T-helper 9 cell (primary cell): ENCODE results near the gene DDX21.
A peak's percentile ranks its signal among the peaks of the same experiment; 100 is the strongest.
"Not testable (repeated sequence)": the region's sequence is repeated elsewhere in the genome, so short reads cannot be mapped to it uniquely, and the experiment has no call there.

Experiments used
- DNase-seq: peaks from one replicate; pipeline ENCODE4 v3.0.0-alpha.2; 2020
- total RNA-seq, 2 donors: gene quantifications; one replicate each; lab custom pipeline; 2026; lab: John Stamatoyannopoulos, UW

Gene DDX21
- total RNA-seq: 371 to 748 reads per million in 2 donors

DNA sequence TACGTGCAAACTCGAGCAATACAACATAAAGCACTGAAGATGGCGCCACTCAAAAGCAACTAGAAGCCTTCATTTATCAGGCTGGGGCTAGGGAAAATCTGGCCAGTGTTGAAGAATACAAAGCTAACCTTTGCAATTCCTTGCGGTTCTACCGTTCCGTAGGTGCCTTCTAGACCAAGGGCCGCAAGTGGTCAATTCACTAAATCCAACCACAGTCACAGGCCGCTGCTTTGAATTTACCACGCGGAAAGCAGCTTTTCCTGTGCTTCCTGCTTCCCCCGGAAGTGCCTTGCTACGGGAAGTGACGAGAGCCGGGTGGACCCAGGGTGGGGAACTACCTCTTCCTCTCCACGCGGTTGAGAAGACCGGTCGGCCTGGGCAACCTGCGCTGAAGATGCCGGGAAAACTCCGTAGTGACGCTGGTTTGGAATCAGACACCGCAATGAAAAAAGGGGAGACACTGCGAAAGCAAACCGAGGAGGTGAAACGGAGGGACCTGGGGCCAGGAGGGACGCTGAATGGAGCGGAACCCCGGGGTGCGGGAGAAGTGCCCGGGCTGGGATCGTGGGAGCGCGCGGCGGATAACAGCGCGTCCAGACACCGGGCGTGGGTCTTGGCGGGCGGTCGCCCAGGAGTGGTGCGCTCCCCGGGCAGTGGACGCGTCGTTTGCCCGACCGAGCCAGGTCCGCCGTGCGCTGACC lies at the start of gene DDX21:
DDX21 (plus strand) TSS at position 339 of the 701 bp plus-strand sequence; CDS start at position 395, 56 bp downstream.
- peak; percentile 79 for DNase-seq

DNA sequence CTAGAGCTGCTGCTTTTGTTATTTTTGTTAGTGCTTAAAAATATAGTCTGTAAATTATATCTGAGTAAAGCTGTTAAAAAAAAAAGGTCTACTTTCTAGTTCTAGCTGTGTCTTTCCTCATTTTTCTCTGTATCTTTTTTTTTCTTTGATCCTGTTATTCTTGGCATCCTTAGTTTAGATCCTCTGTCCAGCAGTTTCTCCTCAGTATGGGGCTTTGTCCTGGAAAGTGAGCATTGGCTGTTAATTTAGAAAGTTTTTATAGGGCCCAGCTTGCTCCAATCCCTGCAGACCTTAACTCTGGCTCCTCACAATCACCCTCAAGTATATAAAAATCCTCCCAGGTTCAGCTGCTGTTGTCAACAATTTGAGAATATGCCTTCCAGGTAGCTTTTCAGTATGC lies 31.4 kb upstream of the DDX21 start:
- DNase-seq: no peak

DNA sequence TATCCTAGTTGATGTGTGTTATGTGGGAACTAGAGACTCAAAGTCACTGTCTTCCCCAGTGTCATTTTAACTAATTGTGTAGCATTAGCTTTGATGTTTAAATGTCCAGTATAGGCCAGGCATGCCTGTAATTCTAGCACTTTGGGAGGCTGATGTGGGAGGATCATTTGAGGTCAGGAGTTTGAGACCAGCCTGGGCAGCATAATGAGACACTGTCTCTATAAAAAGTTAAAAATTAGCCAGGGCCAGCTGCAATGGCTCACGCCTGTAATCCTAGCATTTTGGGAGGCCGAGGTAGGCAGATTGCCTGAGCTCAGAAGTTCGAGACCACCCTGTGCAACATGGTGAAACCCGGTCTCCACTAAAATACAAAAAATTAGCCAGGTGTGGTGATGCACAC lies 30.5 kb upstream of the DDX21 start:
- no peak for DNase-seq

DNA sequence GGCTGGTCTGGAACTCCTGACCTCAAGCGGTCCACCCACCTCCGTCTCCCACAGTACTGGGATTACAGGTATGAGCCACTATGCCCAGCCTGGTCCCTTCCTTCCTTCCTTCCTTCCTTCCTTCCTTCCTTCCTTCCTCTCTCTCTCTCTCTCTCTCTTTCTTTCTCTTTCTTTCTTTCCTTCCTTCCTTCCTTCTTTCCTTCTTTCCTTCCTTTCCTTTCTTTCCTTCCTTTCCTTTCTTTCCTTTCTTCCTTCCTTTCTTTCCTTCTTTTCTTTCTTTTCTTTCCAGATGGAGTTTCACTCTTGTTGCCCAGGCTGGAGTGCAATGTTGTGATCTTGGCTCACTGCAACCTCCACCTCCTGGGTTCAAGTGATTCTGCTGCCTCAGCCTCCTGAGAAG lies 26.8 kb upstream of the DDX21 start:
- not testable (repeated sequence) for DNase-seq

DNA sequence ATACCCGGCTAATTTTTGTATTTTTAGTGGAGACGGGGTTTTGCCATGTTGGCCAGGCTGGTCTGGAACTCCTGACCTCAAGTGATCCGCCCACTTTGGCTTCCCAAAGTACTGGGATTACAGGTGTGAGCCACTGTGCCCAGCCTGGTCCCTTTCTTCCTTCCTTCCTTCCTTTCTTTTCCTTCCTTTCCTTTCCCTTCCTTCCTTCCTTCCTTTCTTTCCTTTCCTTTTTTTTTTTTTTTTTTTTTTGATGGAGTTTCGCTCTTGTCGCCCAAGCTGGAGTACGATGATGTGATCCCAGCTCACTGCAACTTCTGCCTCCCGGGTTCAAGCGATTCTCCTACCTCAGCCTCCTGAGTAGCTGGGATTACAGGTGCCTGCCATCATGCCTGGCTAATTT lies 26.1 kb upstream of the DDX21 start:
- DNase-seq: not testable (repeated sequence)

DNA sequence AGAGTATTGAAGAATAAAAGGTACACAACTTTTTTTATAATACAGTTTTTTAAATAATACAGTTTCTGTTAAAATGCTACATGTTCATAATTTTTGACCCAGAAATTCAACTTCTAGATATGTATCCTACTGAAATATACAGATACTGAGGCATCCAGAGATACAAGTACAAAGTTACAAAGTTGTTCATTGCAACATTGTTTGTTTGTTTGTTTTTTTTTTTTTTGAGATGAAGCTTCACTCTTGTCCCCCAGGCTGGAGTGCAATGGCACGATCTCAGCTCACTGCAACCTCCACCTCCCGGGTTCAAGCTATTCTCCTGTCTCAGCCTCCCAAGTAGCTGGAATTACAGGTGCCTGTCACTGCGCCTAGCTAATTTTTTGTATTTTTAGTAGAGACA lies 23.1 kb upstream of the DDX21 start:
- not testable (repeated sequence) for DNase-seq

DNA sequence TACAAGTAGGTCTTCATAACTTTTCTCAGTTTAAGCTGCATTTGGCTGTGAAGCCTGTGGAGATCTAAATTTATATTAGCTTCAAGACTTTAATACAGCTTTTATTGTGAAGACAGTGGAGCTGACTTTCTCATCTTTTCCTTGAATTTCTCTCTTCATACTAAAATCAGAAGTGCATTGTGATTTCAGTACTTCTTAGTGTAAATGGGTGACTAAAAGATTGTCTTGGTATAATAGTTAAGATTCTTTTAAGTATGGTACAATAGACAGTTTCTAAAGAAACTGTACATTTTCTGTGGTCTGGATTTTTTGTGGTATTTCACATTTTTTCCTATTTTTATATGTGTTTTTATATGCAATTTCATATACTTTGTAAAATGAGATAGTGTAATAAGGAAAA lies 21.0 kb upstream of the DDX21 start:
- no peak for DNase-seq

DNA sequence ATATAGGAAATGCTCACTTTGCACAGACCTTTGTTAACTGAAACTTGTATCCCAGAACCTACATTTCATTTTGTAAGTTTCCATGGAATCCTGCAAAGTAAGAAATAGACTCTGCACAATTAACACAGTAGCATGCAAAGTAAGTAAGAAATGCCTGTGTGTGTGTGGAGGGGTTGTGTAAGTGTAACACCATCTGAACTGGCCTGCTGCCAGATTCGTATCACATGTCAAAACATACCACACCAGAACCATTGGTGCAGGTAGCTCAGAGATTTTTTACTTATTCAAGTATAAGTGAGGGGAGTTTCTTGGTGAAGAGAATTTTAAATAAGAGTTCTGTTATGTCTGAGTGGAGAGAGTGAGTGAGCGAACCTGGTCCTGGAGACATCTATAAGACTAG lies 17.9 kb upstream of the DDX21 start:
- no peak for DNase-seq

DNA sequence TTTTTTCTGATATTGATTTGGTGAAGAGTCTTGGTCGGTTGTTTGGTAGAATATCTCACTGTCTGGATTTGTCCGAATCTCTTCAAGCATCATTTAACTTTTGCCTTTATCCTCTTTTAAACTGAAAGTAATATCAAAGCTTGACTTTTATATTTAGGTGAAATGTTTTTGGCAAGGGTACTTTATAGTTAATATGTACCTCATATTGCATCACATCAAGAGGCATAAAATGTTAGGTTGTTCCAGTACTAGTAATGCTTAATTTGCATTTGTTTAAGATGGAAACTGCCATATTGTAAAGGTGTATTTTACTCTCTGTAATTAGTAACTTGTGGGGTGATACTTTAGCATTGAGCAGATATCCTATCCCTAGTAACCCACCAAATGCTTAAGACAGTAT lies 17.1 kb upstream of the DDX21 start:
- DNase-seq: no peak

DNA sequence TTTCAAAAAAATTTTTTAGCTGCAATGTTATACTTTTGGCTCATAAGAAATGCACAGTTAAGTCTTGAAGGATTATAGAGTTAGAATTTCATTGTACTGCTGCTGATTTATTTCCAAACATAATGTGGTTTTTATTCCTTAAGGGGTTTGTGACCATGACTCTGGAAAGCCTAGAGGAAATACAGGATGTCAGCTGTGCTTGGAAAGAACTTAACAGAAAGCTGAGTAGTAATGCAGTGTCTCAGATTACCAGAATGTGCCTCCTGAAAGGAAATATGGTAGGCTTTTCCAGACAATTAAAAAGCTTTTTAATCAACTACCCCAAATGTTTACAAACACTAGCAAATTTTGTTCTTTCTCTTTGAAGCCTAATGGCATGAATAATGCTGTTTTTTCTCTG lies 15.1 kb upstream of the DDX21 start:
- DNase-seq: not testable (repeated sequence)

DNA sequence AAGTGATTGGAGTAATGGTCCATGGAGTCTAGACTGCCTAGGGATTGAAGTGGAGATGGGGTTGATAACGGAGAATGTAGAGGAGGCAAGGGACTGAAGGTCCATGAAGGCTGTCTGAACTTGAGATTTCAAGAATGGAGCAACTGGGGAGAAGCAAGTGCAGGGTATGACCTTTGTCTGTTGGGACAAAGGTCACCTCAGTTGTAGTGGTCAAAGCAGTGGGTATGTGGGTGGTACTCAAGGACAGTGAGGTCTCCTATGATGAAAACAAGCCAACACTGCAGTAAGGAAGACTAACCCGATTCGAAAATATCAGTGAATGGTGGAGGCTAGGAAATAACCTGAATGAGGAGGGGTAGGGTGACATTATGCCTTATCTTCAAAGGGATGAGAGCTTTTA lies 5.4 kb upstream of the DDX21 start:
- no peak for DNase-seq

DNA sequence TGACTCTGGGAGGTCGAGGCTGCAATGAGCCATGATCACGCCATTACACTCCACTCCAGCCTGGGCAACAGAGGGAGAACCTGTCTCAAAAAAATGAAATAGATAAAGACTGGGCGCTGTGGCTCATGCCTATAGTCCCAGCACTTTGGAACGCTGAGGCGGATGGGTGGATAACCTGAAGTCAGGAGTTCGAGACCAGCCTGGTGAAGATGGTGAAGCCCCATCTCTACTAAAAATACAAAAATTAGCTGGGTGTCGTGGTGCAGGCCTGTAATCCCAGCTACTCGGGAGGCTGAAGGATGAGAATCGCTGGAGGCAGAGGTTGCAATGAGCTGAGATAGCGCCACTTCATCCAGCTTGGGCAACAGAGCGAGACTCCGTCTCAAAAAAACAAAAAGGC lies 1.1 kb upstream of the DDX21 start:
- no peak for DNase-seq

DNA sequence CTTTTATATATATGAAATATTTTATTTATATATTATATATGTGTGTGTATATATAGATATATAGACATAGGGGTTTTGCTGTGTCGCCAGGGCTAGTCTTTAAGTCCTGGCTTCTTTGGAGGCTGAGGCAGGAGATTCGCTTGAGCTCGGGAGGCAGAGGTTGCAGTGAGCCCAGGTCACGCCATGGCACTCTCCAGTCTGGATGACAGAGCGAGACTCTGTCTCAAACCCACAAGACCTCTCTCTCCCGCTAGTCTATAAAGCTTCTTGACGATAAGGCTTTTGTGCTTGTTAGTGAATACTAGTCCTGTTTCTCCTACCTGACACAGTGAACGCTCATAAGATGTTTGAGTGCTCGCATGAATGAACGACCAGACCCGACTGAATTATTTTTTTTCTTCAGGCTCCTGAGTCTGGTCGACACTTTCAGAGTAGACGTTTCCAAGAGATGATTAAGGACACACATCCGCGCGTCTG lies 577 bp upstream of the DDX21 start:
- DNase-seq: no peak

DNA sequence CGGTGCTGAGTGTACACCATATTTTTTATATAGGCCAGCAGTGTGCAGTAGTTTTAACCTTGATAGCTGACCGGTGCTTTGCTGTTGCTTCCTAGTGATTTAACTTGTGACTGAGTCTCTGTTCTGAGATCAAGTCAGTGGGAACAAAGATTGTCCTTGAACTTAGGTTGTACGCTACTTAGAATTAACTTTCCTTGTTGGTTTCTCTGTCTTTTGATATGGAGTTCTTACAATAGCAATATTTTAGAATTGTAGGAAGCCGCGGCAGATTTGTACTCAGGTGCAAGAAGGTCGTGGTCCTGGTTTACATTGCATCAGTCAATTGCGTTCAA lies 1.3 kb downstream of the DDX21 start:
- no peak for DNase-seq

DNA sequence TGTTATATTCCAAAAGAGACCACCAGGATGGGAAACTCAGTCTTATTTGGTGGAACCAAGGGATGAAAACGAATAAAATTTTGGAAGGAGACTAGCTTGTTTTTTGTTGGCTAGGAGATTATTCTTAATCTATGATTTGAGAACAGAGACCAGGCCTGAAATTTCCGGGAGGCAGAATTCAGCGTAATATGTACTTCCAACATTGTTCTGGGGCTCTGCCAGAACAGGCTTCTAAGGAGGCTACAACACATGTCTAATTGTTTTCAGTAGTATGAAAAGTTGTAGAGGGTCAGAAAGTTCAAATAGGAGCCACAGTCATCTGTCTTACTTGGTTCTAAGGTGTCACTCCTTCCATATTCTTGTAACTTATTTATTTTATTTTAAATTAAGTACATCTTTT lies 1.7 kb downstream of the DDX21 start:
- DNase-seq: no peak

DNA sequence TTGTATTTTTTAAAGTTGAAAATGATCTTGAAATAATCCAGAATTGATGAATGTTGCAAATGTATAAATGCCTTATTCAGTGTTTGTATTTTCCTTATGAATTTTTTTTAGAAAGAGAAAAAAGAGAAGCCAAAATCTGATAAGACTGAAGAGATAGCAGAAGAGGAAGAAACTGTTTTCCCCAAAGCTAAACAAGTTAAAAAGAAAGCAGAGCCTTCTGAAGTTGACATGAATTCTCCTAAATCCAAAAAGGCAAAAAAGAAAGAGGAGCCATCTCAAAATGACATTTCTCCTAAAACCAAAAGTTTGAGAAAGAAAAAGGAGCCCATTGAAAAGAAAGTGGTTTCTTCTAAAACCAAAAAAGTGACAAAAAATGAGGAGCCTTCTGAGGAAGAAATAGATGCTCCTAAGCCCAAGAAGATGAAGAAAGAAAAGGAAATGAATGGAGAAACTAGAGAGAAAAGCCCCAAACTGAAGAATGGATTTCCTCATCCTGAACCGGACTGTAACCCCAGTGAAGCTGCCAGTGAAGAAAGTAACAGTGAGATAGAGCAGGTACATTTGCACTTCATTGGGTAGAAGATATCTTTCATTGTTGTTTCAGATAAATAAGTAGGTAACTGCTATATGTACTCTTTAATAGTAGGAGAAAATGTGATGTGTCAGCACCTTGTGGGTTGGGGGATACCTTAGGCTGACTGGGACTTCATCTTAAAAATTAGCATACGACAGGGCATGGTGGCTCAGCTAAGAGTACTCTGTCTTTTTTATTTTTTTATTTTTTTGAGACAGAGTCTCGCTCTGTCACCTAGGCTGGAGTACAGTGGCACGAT lies 3.9 kb downstream of the DDX21 start:
- no peak for DNase-seq

DNA sequence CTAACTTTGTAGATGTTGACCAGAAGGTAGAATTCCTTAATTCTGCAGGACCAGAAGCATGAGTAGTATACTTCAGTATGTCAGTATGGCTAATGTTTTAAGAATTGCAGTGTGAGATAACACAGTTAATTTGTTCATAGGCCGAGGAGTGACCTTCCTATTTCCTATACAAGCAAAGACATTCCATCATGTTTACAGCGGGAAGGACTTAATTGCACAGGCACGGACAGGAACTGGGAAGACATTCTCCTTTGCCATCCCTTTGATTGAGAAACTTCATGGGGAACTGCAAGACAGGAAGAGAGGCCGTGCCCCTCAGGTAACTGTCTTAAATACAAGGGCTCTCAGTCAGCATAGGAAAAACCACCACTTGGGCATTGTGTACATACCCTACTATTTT lies 7.2 kb downstream of the DDX21 start:
- DNase-seq: no peak

DNA sequence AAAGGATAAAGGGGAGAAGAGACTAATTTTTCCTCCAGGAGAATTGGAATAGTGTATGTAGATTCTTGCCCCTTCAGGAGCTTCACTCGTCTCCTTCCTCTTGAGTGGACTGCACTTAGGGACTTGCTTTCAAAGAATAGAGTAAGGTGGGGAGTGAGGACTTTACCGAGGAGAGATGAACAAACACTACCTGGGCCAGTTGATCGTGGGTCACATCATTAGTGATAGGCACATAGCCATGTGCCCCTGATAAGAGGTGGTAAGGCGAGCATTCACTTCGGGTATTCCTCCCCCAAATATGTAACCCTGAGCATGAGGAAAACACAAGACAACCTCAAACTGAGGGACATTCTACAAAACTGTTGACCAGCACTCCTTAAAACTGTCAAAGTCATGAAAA lies 18.0 kb downstream of the DDX21 start:
- DNase-seq: no peak

DNA sequence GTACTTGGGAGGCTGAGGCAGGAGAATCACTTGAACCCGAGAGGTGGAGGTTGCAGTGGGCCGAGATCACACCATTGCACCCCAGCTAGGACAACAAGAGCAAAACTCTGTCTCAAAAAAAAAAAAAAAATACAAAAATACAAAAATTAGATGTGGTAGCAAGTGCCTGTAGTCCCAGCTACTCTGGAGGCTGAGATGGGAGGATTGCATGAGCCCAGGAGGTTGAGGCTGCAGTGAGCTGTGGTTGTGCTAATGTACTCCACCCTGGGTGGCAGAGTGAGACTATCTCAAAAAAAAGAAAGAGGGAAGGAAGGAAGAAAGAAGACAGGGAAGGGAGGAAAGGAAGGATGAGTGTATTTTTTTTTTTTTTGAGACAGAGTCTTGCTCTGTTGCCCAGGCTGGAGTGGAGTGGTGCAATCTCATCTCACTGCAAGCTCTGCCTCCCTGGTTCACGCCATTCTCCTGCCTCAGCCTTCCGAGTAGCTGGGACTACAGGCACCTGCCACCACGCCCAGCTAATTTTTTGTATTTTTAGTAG lies 20.0 kb downstream of the DDX21 start:
- not testable (repeated sequence) for DNase-seq

DNA sequence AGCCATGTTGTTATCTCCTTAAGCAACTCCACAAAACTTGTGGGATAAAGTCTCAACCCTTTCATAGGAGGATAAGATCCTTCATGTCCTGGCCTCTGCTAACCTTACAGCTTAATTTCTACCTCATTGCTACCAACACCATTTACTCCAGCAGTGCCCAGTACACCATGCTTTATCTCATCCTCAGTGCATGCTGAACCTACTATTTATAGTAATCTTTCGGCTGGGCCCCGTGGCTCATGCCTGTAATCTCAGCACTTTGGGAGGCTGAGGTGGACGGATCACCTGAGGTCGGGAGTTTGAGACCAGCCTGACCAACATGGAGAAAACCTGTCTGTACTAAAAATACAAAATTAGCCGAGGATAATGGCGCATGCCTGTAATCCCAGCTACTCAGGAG lies 23.8 kb downstream of the DDX21 start:
- not testable (repeated sequence) for DNase-seq

DNA sequence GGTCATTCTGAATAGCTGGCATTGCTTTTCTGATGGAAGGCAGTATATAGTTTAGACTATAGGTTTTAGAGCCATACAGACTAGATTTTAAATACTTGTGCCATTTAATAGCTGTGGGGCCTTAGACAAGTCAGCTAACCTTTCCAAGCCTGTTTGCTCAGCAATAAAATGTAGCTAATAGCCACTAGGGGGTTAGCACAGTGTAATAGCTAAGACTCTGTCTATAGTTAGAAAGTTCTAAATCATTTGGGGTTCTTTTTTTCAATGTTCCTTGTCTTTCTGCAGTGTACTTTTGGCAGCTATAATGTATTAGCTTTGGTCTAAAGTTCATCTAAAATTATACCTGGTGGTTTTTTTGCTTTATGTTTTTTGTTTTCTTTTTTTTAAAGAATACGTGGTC lies 25.1 kb downstream of the DDX21 start:
- no peak for DNase-seq

DNA sequence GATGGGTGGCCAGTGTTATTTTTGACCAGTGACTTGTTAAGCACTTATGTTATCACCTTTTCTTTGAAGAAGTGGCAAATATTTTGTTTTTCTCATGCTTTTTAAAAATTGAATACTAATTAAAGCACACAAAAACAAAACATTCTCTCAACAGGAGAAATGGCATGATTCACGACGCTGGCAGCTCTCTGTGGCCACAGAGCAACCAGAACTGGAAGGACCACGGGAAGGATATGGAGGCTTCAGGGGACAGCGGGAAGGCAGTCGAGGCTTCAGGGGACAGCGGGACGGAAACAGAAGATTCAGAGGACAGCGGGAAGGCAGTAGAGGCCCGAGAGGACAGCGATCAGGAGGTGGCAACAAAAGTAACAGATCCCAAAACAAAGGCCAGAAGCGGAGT lies 26.4 kb downstream of the DDX21 start:
- DNase-seq: no peak

DNA sequence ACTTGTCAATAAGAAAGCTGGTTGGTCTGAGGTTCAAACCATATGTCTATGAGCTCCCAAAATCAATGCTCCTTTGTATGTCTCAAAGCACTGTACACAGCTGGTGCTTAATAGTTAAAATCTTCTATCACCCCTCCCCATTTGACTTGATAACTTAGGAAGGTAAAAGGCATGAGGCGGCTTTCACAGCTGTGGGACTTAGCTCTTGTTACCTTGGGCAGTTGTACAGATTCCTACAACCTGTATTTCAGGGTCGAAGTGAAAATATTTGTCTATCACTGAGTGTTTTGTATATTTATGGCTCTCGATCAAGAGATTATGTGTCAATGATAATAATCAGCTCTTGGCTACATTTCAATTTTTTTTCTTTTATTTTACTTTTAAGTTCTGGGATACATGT lies 31.6 kb downstream of the DDX21 start:
- no peak for DNase-seq
